ENCODE measurements around the gene PRKAG2.

- TF ChIP-seq CTCF (IDR thresholded peaks at IDR 0.05), result no peak
- TF ChIP-seq POLR2AphosphoS5 (IDR thresholded peaks at IDR 0.05), result peak in 1 of 3 donors; percentile 9
- no peak for TF ChIP-seq EP300 (IDR thresholded peaks at IDR 0.05; ENCODE audit: low read depth)
Observed at GRCh38 chr7:151506901-151507382, 370.0 kb downstream of the PRKAG2 start.

Data from transverse colon (tissue), 4 donors.